CD4-positive, CD25-positive, alpha-beta regulatory T cell (primary cell): ENCODE data around the gene HSD3B7. TPM values are rescaled to one million over a fixed set of nuclear protein-coding genes. Genes with fewer than 3 reads are reported as not detected.

ENCODE experiments used
- ATAC-seq, 2 donors: fragments of 150-1000 bp; cut with Tn5 transposase; one replicate each; pipeline ENCODE4 v1.10.0; 2021; ENCODE audit warnings: low read depth in 2 of 2, moderate number of reproducible peaks in 2 of 2, moderate library complexity in 1 of 2
- DNase-seq, 3 donors: peaks; one replicate each; pipeline versions ENCODE4 v3.0.0 to v3.0.0-alpha.2; 2012 to 2022; ENCODE audit warnings: mixed read lengths in 1 of 3
- H3K27ac ChIP-seq: one replicate; pipeline ENCODE4 v1.7.0; 2013; ENCODE audit warnings: mild to moderate bottlenecking, low read length; ENCODE audit not compliant: insufficient read depth, poor library complexity, severe bottlenecking
- H3K27me3 ChIP-seq: one replicate; pipeline ENCODE4 v1.7.0; 2013; ENCODE audit warnings: low read length; ENCODE audit not compliant: control insufficient read depth, insufficient read depth
- H3K36me3 ChIP-seq: one replicate; pipeline ENCODE4 v1.7.0; 2013; ENCODE audit warnings: mild to moderate bottlenecking, low read length, moderate library complexity; ENCODE audit not compliant: control insufficient read depth, insufficient read depth
- H3K4me1 ChIP-seq: 2 replicates; pipeline ENCODE4 v1.7.0; 2013; ENCODE audit warnings: mild to moderate bottlenecking, low read length; ENCODE audit not compliant: insufficient read depth, control insufficient read depth, poor library complexity, severe bottlenecking
- H3K4me3 ChIP-seq: one replicate; pipeline ENCODE4 v1.7.0; 2013; ENCODE audit warnings: low read depth, mild to moderate bottlenecking, low read length, moderate library complexity
- H3K9me3 ChIP-seq, 2 experiments: 1 replicate in 1 of 2; 2 replicates in 1 of 2; pipeline ENCODE4 v1.7.0; 2013; ENCODE audit warnings: low read length in 2 of 2, mild to moderate bottlenecking in 1 of 2, moderate library complexity in 1 of 2; ENCODE audit not compliant: control insufficient read depth in 2 of 2
- H3K27ac Mint-ChIP-seq, 3 donors: one replicate each; pipeline ENCODE4 v1.8.0; 2020 to 2022; ENCODE audit warnings: mild to moderate bottlenecking in 3 of 3, mixed read lengths in 3 of 3, moderate library complexity in 2 of 3
- H3K27me3 Mint-ChIP-seq: one replicate; pipeline ENCODE4 v1.8.0; 2022; ENCODE audit warnings: mild to moderate bottlenecking, mixed read lengths
- H3K36me3 Mint-ChIP-seq: one replicate; pipeline ENCODE4 v1.8.0; 2020; ENCODE audit warnings: mixed read lengths
- H3K4me1 Mint-ChIP-seq, 4 donors: one replicate each; pipeline ENCODE4 v1.8.0; 2020 to 2022; ENCODE audit warnings: mixed read lengths in 4 of 4, mild to moderate bottlenecking in 1 of 4
- H3K4me3 Mint-ChIP-seq, 4 donors: one replicate each; pipeline ENCODE4 v1.8.0; 2020 to 2022; ENCODE audit warnings: mild to moderate bottlenecking in 4 of 4, mixed read lengths in 4 of 4, moderate library complexity in 3 of 4
- H3K9me3 Mint-ChIP-seq, 7 donors: one replicate each; pipeline ENCODE4 v1.8.0; 2020 to 2022; ENCODE audit warnings: mixed read lengths in 7 of 7, mild to moderate bottlenecking in 3 of 7, moderate library complexity in 2 of 7
- polyA plus RNA-seq, 4 donors: library from polyadenylated mRNA; unstranded; fragments of 300-500 nt; fragmentation: Illumina TruSeq; gene quantifications; one replicate each; pipeline ENCODE4 v1.2.3, GENCODE V29; 2021
- total RNA-seq: library from RNA; stranded (reverse); gene quantifications from one replicate; pipeline ENCODE4 v1.2.3, GENCODE V29; 2022

HSD3B7 gene
- total and polyA plus RNA-seq, 5 donors from 2014 or later, result 0.07 to 0.31 TPM; not detected in 3

- Mint-ChIP-seq H3K9me3 (no peaks in the 10 kb centered on the region), H3K27ac (peak overlapping the region in 1 of 3 donors; percentile 14), H3K36me3 (peaks cover 10% of the 10 kb centered on the region), H3K4me1 (peaks cover 0 to 9% (median 0%) of the 10 kb centered on the region in 4 donors), H3K4me3 (no peak overlapping the region), H3K27me3 (peaks cover under 1% of the 10 kb centered on the region)
- peaks cover 7% of the 10 kb centered on the region for H3K4me1 ChIP-seq
- DNase-seq (no peak), ATAC-seq (no peak)
- no peaks in the 10 kb centered on the region for H3K9me3 ChIP-seq
- no peak overlapping the region for H3K27ac ChIP-seq
- H3K4me3 ChIP-seq, result no peak overlapping the region
- peaks cover 18% of the 10 kb centered on the region for H3K36me3 ChIP-seq
- H3K27me3 ChIP-seq, result no peaks in the 10 kb centered on the region
Measured at GRCh38 chr16:30986129-30986991, 1.4 kb downstream of the HSD3B7 start.

GRCh38 chr16:30987581-30988190 is 2.7 kb downstream of the HSD3B7 start:
- no peak overlapping the region for H3K27ac ChIP-seq
- H3K9me3 ChIP-seq, result no peaks in the 10 kb centered on the region
- Mint-ChIP-seq H3K4me3 (no peak overlapping the region), H3K36me3 (peaks cover 7% of the 10 kb centered on the region), H3K9me3 (no peaks in the 10 kb centered on the region), H3K4me1 (peaks cover 0 to 8% (median 0%) of the 10 kb centered on the region in 4 donors), H3K27ac (no peak overlapping the region), H3K27me3 (peaks cover 4% of the 10 kb centered on the region)
- H3K4me3 ChIP-seq, result no peak overlapping the region
- peaks cover 14% of the 10 kb centered on the region for H3K36me3 ChIP-seq
- ATAC-seq (no peak), DNase-seq (no peak)
- no peaks in the 10 kb centered on the region for H3K27me3 ChIP-seq
- peaks cover 7% of the 10 kb centered on the region for H3K4me1 ChIP-seq

DNA sequence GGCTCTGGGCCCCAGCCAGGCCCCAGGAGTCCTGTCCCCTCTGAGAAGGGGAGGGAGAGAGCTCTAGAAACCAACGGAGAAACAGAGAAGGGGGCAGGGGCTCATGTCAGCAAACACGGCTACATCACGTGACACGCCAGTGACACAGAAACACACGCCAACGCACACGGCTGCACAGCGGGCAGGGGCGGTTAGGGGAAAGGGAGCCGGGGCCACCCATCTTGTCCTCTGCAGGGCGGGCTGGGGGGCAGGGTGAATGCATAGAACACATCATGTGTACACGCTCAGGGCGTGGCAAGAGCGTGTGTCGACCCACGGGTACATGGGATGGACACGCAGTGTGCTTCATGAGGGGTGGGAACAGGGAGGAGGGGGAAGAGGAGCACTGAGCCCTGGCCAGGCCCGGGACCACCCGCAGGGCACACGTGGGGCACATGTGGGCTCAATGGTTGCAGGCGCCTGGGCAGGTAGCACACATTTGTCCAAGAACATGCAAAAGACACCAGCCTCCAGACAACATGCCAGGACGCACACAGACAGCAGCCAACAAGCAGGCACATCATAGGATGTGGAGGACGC is 4.6 kb downstream of the HSD3B7 start:
- Histone ChIP-seq H3K4me1 (peaks cover 7% of the 10 kb centered on the region), H3K4me3 (no peak overlapping the region), H3K9me3 (no peaks in the 10 kb centered on the region), H3K27me3 (no peaks in the 10 kb centered on the region), H3K36me3 (no peaks in the 10 kb centered on the region), H3K27ac (no peak overlapping the region)
- peaks cover 0 to 3% (median under 1%) of the 10 kb centered on the region in 4 donors for H3K4me1 Mint-ChIP-seq
- H3K4me3 Mint-ChIP-seq, result no peak overlapping the region
- H3K27ac Mint-ChIP-seq, result no peak overlapping the region
- DNase-seq (no peak), ATAC-seq (no peak)
- peaks cover 3% of the 10 kb centered on the region for H3K36me3 Mint-ChIP-seq
- H3K9me3 Mint-ChIP-seq, result no peaks in the 10 kb centered on the region
- H3K27me3 Mint-ChIP-seq, result peaks cover 4% of the 10 kb centered on the region

DNA sequence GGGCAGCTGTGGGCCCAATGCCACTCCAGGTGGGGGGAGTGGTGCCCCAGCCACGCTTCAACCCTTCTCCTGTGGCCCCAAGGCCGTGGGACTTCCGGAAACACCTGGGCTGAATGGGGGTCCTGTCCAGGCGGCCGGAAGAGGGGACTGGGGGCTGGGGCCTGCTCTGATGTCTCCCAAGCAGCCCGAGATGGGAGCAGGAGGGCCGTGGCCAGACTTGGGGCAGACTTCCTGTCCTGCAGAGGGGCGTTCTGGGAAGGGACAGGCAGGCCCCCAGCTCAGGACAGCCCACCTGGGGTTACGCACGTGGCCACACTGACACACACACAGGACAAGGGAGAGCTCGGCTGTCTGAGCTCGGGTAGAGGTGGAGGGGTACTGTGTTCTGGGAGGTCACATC is 5.1 kb downstream of the HSD3B7 start:
- H3K4me3 ChIP-seq, result no peak overlapping the region
- no peaks in the 10 kb centered on the region for H3K27me3 ChIP-seq
- no peak overlapping the region for H3K4me3 Mint-ChIP-seq
- no peaks in the 10 kb centered on the region for H3K36me3 ChIP-seq
- ATAC-seq (no peak), DNase-seq (no peak)
- H3K27ac Mint-ChIP-seq, result no peak overlapping the region
- H3K36me3 Mint-ChIP-seq, result peaks cover 3% of the 10 kb centered on the region
- peaks cover 4% of the 10 kb centered on the region for H3K27me3 Mint-ChIP-seq
- H3K4me1 Mint-ChIP-seq, result peaks cover 0 to 3% (median 1%) of the 10 kb centered on the region in 4 donors
- peaks cover 0 to under 1% (median 0%) of the 10 kb centered on the region in 7 donors for H3K9me3 Mint-ChIP-seq
- H3K27ac ChIP-seq, result no peak overlapping the region
- no peaks in the 10 kb centered on the region for H3K9me3 ChIP-seq
- peaks cover 2% of the 10 kb centered on the region for H3K4me1 ChIP-seq

DNA sequence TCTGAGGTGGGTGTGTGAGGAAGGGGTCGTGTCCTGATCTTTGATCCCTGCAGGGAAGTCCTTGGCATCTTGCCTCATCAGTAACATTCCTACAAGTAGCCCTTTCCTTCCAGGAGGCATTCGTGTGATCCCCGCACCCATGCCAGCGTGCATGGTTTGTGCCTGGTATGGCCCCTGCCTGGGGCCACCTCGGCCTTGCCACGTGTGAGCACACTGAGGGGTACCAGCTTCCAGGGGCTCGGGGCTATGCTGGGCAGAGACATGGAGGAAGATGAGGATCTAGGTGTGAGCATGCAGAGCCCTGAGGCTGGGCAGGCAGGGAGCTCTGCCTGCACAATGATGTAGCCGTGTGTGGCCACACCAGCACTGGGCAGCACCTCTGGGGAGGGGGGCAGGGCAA is 6.0 kb downstream of the HSD3B7 start:
- H3K27ac ChIP-seq, result no peak overlapping the region
- H3K27me3 ChIP-seq, result no peaks in the 10 kb centered on the region
- H3K36me3 ChIP-seq, result no peaks in the 10 kb centered on the region
- H3K36me3 Mint-ChIP-seq, result peaks cover 3% of the 10 kb centered on the region
- H3K4me1 ChIP-seq, result no peaks in the 10 kb centered on the region
- H3K27ac Mint-ChIP-seq, result no peak overlapping the region
- ATAC-seq, result no peak
- H3K4me3 ChIP-seq, result no peak overlapping the region
- peak overlapping the region in 1 of 4 donors; percentile 32 for H3K4me3 Mint-ChIP-seq
- H3K9me3 Mint-ChIP-seq, result peaks cover 0 to 1% (median 0%) of the 10 kb centered on the region in 7 donors
- no peak for DNase-seq
- H3K9me3 ChIP-seq, result no peaks in the 10 kb centered on the region
- H3K27me3 Mint-ChIP-seq, result peaks cover 4% of the 10 kb centered on the region
- H3K4me1 Mint-ChIP-seq, result peaks cover 0 to 3% (median 1%) of the 10 kb centered on the region in 4 donors

- H3K4me1 ChIP-seq, result peaks cover 9% of the 10 kb centered on the region
- no peak for ATAC-seq
- H3K4me3 Mint-ChIP-seq, result no peak overlapping the region
- H3K9me3 Mint-ChIP-seq, result peaks cover 0 to 1% (median 0%) of the 10 kb centered on the region in 7 donors
- H3K4me3 ChIP-seq, result no peak overlapping the region
- H3K9me3 ChIP-seq, result no peaks in the 10 kb centered on the region
- no peaks in the 10 kb centered on the region for H3K36me3 ChIP-seq
- no peak for DNase-seq
- H3K27ac ChIP-seq, result no peak overlapping the region
- H3K36me3 Mint-ChIP-seq, result no peaks in the 10 kb centered on the region
- no peaks in the 10 kb centered on the region for H3K27me3 ChIP-seq
- no peak overlapping the region for H3K27ac Mint-ChIP-seq
- peaks cover 0 to 7% (median 1%) of the 10 kb centered on the region in 4 donors for H3K4me1 Mint-ChIP-seq
- H3K27me3 Mint-ChIP-seq, result peaks cover 4% of the 10 kb centered on the region
Measured at GRCh38 chr16:30992276-30992780, 7.3 kb downstream of the HSD3B7 start.

DNA sequence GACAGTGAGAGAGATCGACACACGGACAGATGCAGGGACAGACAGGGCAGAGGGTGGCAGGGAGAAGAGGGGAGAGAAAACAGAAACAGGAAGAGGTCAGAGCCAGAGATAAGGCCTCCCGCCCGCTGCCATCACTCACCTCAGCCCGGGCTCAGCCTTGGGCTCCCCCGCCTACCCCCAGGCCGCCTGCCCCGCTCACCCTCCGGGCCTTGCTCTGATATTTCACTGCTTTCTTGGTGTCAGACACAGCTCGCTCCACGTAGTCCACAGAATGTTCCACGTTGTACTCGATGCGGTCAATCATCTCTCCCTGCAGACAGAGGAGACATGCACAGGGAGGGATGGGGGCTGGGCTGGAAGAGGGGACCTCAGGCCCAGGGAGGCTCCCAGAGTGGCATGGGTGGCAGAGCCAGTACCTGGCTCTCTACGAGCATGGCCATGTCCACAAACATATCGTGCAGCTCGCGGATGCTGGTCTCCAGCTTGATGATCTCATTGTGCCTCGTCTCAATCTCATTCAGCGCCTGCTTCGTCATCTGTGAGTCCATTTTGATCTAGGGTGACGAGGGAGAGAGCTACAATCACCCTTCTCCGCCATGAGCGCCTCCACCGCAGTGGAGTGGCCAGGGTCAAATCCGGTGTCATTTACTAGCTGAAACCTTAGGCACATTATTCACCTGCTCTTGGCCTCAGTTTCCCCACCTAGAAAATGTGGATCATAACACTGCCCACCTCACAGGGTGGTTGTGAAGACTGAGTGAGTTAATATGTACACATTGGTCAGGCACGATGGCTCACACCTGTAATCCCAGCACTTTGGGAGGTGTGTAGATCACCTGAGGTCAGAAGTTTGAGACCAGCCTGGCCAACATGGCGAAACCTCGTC is 8.2 kb downstream of the HSD3B7 start:
- no peaks in the 10 kb centered on the region for H3K9me3 ChIP-seq
- no peak overlapping the region for H3K4me3 ChIP-seq
- no peaks in the 10 kb centered on the region for H3K27me3 ChIP-seq
- no peak overlapping the region for H3K27ac ChIP-seq
- H3K9me3 Mint-ChIP-seq, result peaks cover 0 to 1% (median 0%) of the 10 kb centered on the region in 7 donors
- H3K36me3 ChIP-seq, result no peaks in the 10 kb centered on the region
- no peak overlapping the region for H3K4me3 Mint-ChIP-seq
- H3K4me1 Mint-ChIP-seq, result peaks cover 0 to 9% (median 1%) of the 10 kb centered on the region in 4 donors
- H3K27ac Mint-ChIP-seq, result peak overlapping the region in 1 of 3 donors; percentile 80
- peaks cover 12% of the 10 kb centered on the region for H3K4me1 ChIP-seq
- peaks cover 8% of the 10 kb centered on the region for H3K27me3 Mint-ChIP-seq
- DNase-seq (no peak), ATAC-seq (no peak)
- no peaks in the 10 kb centered on the region for H3K36me3 Mint-ChIP-seq
